IPS-18c (cell line): Measurements from ENCODE around the gene SMAP2.
A peak's percentile ranks its signal among the peaks of the same experiment; 100 is the strongest.
"Not testable (repeated sequence)": the region's sequence is repeated elsewhere in the genome, so short reads cannot be mapped to it uniquely, and the experiment has no call there.

Experiments
- H3K4me3 ChIP-seq: 2 replicates; pipeline ENCODE4 v1.7.0; 2013; ENCODE audit warnings: low read depth, mild to moderate bottlenecking, low read length, moderate library complexity; ENCODE audit not compliant: insufficient read depth
- H3K9me3 ChIP-seq: one replicate; pipeline ENCODE4 v1.6.1; 2013; ENCODE audit warnings: mild to moderate bottlenecking, low read length, moderate library complexity; ENCODE audit not compliant: control insufficient read depth, insufficient read depth

Gene SMAP2

GRCh38 chr1:40373323-40374283 is at the start of gene SMAP2:
SMAP2 (plus strand) TSS chr1:40373727; CDS start chr1:40374121, 394 bp downstream.
- peak within 1 kb of the TSS; percentile 84 for H3K4me3 ChIP-seq
- H3K9me3 ChIP-seq: no peaks in the 10 kb centered on the region

- not testable (repeated sequence) for H3K9me3 ChIP-seq, H3K4me3 ChIP-seq
Observed at GRCh38 chr1:40331403-40331802, 42.1 kb upstream of the SMAP2 start.

- H3K4me3 ChIP-seq: no peak overlapping the region
- no peaks in the 10 kb centered on the region for H3K9me3 ChIP-seq
Observed at GRCh38 chr1:40332695-40333094, 40.8 kb upstream of the SMAP2 start.

- no peak overlapping the region for H3K4me3 ChIP-seq
- H3K9me3 ChIP-seq: no peaks in the 10 kb centered on the region
Observed at GRCh38 chr1:40337443-40337842, 36.1 kb upstream of the SMAP2 start.

- Histone ChIP-seq H3K9me3 (no peaks in the 10 kb centered on the region), H3K4me3 (no peak overlapping the region)
Observed at GRCh38 chr1:40338745-40339419, 34.6 kb upstream of the SMAP2 start.

GRCh38 chr1:40339420-40340323 is 33.9 kb upstream of the SMAP2 start:
- H3K4me3 ChIP-seq: no peak overlapping the region
- H3K9me3 ChIP-seq: no peaks in the 10 kb centered on the region

GRCh38 chr1:40341491-40342380 is 31.8 kb upstream of the SMAP2 start:
- no peak overlapping the region for H3K4me3 ChIP-seq
- no peaks in the 10 kb centered on the region for H3K9me3 ChIP-seq

GRCh38 chr1:40342381-40342717 is 31.2 kb upstream of the SMAP2 start:
- H3K9me3 ChIP-seq, H3K4me3 ChIP-seq: not testable (repeated sequence)

GRCh38 chr1:40344597-40344996 is 28.9 kb upstream of the SMAP2 start:
- H3K9me3 ChIP-seq: no peaks in the 10 kb centered on the region
- H3K4me3 ChIP-seq: no peak overlapping the region

GRCh38 chr1:40350391-40350790 is 23.1 kb upstream of the SMAP2 start:
- Histone ChIP-seq H3K9me3 (no peaks in the 10 kb centered on the region), H3K4me3 (no peak overlapping the region)

GRCh38 chr1:40351124-40351523 is 22.4 kb upstream of the SMAP2 start:
- Histone ChIP-seq H3K9me3 (no peaks in the 10 kb centered on the region), H3K4me3 (no peak overlapping the region)

GRCh38 chr1:40352126-40352525 is 21.4 kb upstream of the SMAP2 start:
- Histone ChIP-seq H3K4me3 (no peak overlapping the region), H3K9me3 (no peaks in the 10 kb centered on the region)

- Histone ChIP-seq H3K4me3 (no peak overlapping the region), H3K9me3 (no peaks in the 10 kb centered on the region)
Observed at GRCh38 chr1:40353082-40353481, 20.4 kb upstream of the SMAP2 start.

GRCh38 chr1:40357625-40358024 is 15.9 kb upstream of the SMAP2 start:
- Histone ChIP-seq H3K9me3 (no peaks in the 10 kb centered on the region), H3K4me3 (no peak overlapping the region)

GRCh38 chr1:40360631-40361030 is 12.9 kb upstream of the SMAP2 start:
- no peak overlapping the region for H3K4me3 ChIP-seq

GRCh38 chr1:40361201-40361600 is 12.3 kb upstream of the SMAP2 start:
- Histone ChIP-seq H3K4me3 (no peak overlapping the region), H3K9me3 (no peaks in the 10 kb centered on the region)

More at GRCh38 chr1:40360631-40361030, 12.9 kb upstream of the SMAP2 start:
- H3K9me3 ChIP-seq: no peaks in the 10 kb centered on the region
